ENCODE measurements around the gene HK3. TPM values are rescaled to one million over a fixed set of nuclear protein-coding genes. Genes with fewer than 3 reads are reported as not detected.

Gene HK3
- total and polyA plus RNA-seq, 2 of the 8 experiments (the other 6 are each of a cell fraction or from before 2014, with no cell fraction given): not detected

DNA sequence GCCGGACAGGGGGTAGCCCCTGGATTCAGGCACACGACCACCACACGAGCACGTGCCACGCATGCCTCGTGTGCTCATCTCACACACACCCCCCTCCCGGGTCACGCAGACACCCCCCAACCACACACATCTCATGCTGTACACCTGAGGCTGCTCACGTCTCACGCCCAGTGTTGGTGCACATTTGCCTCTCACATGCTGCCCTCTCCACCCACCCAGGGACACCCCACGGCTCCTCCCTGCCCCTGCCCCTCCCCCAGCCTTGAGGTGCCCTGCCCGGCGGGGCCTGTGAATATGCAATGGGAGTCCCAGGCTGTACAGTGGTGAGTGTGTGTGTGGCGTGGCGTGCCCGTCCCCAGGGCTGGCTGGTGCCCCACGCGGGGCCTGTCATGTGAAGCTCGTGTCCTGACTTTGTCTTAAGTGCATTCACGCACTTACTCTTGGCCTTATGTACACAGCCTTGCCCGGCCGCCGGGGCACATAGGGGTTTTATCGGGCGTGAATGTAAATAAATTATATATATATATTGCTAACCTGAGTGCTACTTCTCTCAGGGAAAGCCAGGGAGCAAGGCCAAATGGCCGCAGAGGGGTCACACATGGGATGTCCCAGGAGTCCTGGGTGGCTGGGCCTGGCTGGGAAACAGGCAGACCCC, 18.7 kb downstream of the HK3 start:
- H3K27ac ChIP-seq (ENCODE audit: low read depth, low read length): no peak overlapping the region
- H4K8ac ChIP-seq (ENCODE audit: extremely low read depth, insufficient read depth, low read length): no peak overlapping the region
- no peaks in the 10 kb centered on the region for H3K79me1 ChIP-seq (ENCODE audit: low read depth, low read length)
- no peak overlapping the region for H3K23ac ChIP-seq (ENCODE audit: insufficient read length)
- ChIA-PET POLR2A (ENCODE audit: partially characterized antibody) (interaction anchor here (1.6 kb wide), 1 partner anchor 17 kb away, joined by 4 read pairs; no protein-coding TSS in a partner anchor), CTCF (ENCODE audit: partially characterized antibody) (interaction anchor here (0.7 to 5.4 kb wide), 2 partner anchors 10 to 373 kb away, joined by 3 to 34 read pairs; no protein-coding TSS in a partner anchor)
- no peak overlapping the region for H3K9ac ChIP-seq (replicated peaks in 1 of 4; ENCODE audit: extremely low read depth in 1 of 4, low read depth in 3 of 4, low read length in 3 of 4)
- H3K56ac ChIP-seq (replicated peaks; ENCODE audit: insufficient read length, low read depth, low read length): no peak overlapping the region
- no peaks in the 10 kb centered on the region for H3K23me2 ChIP-seq (ENCODE audit: low read depth, low read length)
- peak overlapping the region; percentile 66; the same call in 1 of the 2 replicates for H2BK5ac ChIP-seq (ENCODE audit: low read depth, low read length)
- FAIRE-seq (no peak), DNase-seq (ENCODE audit: low read depth in 1 of 2, low spot score in 2 of 2) (no peak)
- 0 out of 2 replicates have a peak overlapping the region, but pooled peaks have one; percentile 75 for H2BK12ac ChIP-seq (ENCODE audit: low read depth, low read length)
- no peaks in the 10 kb centered on the region for H3K27me3 ChIP-seq (replicated peaks in 1 of 4; ENCODE audit: control insufficient read depth in 3 of 4, extremely low read depth in 1 of 4, insufficient read depth in 3 of 4, low read length in 3 of 4)
- H2AK5ac ChIP-seq (ENCODE audit: low read depth, low read length): no peak overlapping the region
- no peaks in the 10 kb centered on the region for H3K9me3 ChIP-seq (ENCODE audit: insufficient read depth in 2 of 2, low read depth in 1 of 2, low read length in 1 of 2)
- no peak overlapping the region for H3K4me2 ChIP-seq (ENCODE audit: insufficient read depth in 1 of 2, low read depth in 2 of 2, low read length in 2 of 2)
- H2BK120ac ChIP-seq (replicated peaks; ENCODE audit: low read depth, low read length): no peak overlapping the region
- H3K4me3 ChIP-seq (ENCODE audit: extremely low read depth in 1 of 4, insufficient read depth in 2 of 4, low read depth in 3 of 4, low read length in 4 of 4): no peak overlapping the region
- H3K14ac ChIP-seq (ENCODE audit: insufficient read length): no peak overlapping the region
- H3K18ac ChIP-seq (ENCODE audit: extremely low read depth, low read length): no peak overlapping the region
- no peak overlapping the region for H4K5ac ChIP-seq (ENCODE audit: insufficient read length, low read depth, low read length)
- WGBS, 2 experiments (ENCODE audit: extremely low coverage in 1 of 2, insufficient coverage in 1 of 2, insufficient read length in 1 of 2, insufficient replicate concordance in 2 of 2, low coverage in 1 of 2, low lambda C conversion rate in 2 of 2, missing lambda C conversion rate in 1 of 2): 93% methylated on average over 25 of the region's 26 CpGs; no CpG with 5 or more reads in 1 of the 2 experiments
- no peak overlapping the region for H3K4ac ChIP-seq (replicated peaks; ENCODE audit: insufficient read length, low read depth, low read length)
- no peak overlapping the region for H2BK15ac ChIP-seq (ENCODE audit: low read length)
- H2BK20ac ChIP-seq (ENCODE audit: low read length): no peak overlapping the region
- no peaks in the 10 kb centered on the region for H3K79me2 ChIP-seq (ENCODE audit: control insufficient read depth in 1 of 2, insufficient read depth in 2 of 2, low read length in 2 of 2)
- H4K91ac ChIP-seq (replicated peaks; ENCODE audit: insufficient read length, low read length): peak overlapping the region; percentile 42
- peaks cover 0 to 4% (median 1%) of the 10 kb centered on the region in 4 experiments; a peak in 3 of 7 replicates for H3K4me1 ChIP-seq (replicated peaks in 1 of 4; ENCODE audit: control insufficient read depth in 3 of 4, insufficient read depth in 4 of 4, low read length in 3 of 4)
- no peaks in the 10 kb centered on the region for H3K36me3 ChIP-seq (ENCODE audit: control insufficient read depth in 2 of 4, insufficient read depth in 4 of 4, low read length in 3 of 4)
- H4K20me1 ChIP-seq (replicated peaks in 1 of 2; ENCODE audit: control insufficient read depth in 1 of 2, insufficient read depth in 2 of 2, low read length in 2 of 2): no peaks in the 10 kb centered on the region
- no peak overlapping the region for H2AFZ ChIP-seq (ENCODE audit: low read length)
- no peak for TF ChIP-seq CHD1 (IDR thresholded peaks at IDR 0.05; ENCODE audit: low read depth, low read length)
- TF ChIP-seq TAF1 (IDR thresholded peaks at IDR 0.05; ENCODE audit: low read depth, low read length): no peak
- TF ChIP-seq PHF8 (conservative IDR thresholded peaks at IDR 0.05; ENCODE audit: low read depth, low read length): no peak
- no peak for TF ChIP-seq POLR2A (IDR thresholded peaks at IDR 0.05; ENCODE audit: control extremely low read depth in 1 of 2, low read depth in 2 of 2, low read length in 2 of 2)
- TF ChIP-seq GTF2F1 (IDR thresholded peaks at IDR 0.05; ENCODE audit: borderline replicate concordance, low read depth, low read length): no peak
- TF ChIP-seq, protein P1, sequence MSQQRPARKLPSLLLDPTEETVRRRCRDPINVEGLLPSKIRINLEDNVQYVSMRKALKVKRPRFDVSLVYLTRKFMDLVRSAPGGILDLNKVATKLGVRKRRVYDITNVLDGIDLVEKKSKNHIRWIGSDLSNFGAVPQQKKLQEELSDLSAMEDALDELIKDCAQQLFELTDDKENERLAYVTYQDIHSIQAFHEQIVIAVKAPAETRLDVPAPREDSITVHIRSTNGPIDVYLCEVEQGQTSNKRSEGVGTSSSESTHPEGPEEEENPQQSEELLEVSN (IDR thresholded peaks at IDR 0.05): no peak
- TF ChIP-seq KDM1A (IDR thresholded peaks at IDR 0.05; ENCODE audit: borderline replicate concordance, low read length): no peak
- no peak for TF ChIP-seq NANOG (IDR thresholded peaks at IDR 0.05; ENCODE audit: insufficient read depth, low read depth, low read length, poor library complexity, severe bottlenecking)
- TF ChIP-seq POLR2AphosphoS5 (IDR thresholded peaks at IDR 0.05; ENCODE audit: low read depth, low read length): no peak
- no peak for TF ChIP-seq CEBPB (IDR thresholded peaks at IDR 0.05; ENCODE audit: low read depth, low read length)
- TF ChIP-seq TAF7 (optimal IDR thresholded peaks at IDR 0.05; ENCODE audit: borderline replicate concordance, low read depth, low read length): no peak
- TF ChIP-seq CREB1 (IDR thresholded peaks at IDR 0.05): no peak
- TF ChIP-seq RNF2 (IDR thresholded peaks at IDR 0.05; ENCODE audit: borderline replicate concordance, low read depth, low read length, missing control alignments, poor library complexity, severe bottlenecking): no peak

All from H1 (cell line).